CD4-positive, alpha-beta T cell (primary cell): ENCODE results near the gene OTUD5. TPM values are rescaled to one million over a fixed set of nuclear protein-coding genes. Genes with fewer than 3 reads are reported as not detected.

Experiments
- ATAC-seq: fragments of 200-7000 bp; cut with Tn5 transposase; one replicate; pipeline ENCODE4 v1.10.0; 2022; ENCODE audit warnings: mild to moderate bottlenecking; ENCODE audit not compliant: poor library complexity
- CTCF ChIA-PET: fragments of 350-600 bp; sonication (Branson Sonifier 250); formaldehyde crosslinking; loops from one replicate; lab custom pipeline; 2021; ENCODE audit warnings: antibody characterized with exemption, inconsistent platforms; lab: Charles Lee
- POLR2A ChIA-PET: fragments of 350-600 bp; sonication (Branson Sonifier 250); formaldehyde crosslinking; loops from one replicate; lab custom pipeline; 2021; ENCODE audit warnings: antibody characterized with exemption, inconsistent platforms; lab: Charles Lee
- DNase-seq, 14 experiments: peaks; one replicate each; pipeline ENCODE4 v3.0.0-alpha.2; 2013 to 2020; ENCODE audit warnings: mixed read lengths in 2 of 14
- H3K27ac ChIP-seq, 2 donors: one replicate each; pipeline versions ENCODE4 v1.5.1 to v1.7.0; 2013; ENCODE audit warnings: low read length in 2 of 2, low read depth in 1 of 2, mild to moderate bottlenecking in 1 of 2
- H3K27me3 ChIP-seq, 2 experiments: 1 replicate in 1 of 2; 2 replicates in 1 of 2; pipeline versions ENCODE4 v1.6.1 to v1.7.0; 2013; ENCODE audit warnings: low read length in 2 of 2, control low read depth in 1 of 2, mild to moderate bottlenecking in 1 of 2, moderate library complexity in 1 of 2; ENCODE audit not compliant: insufficient read depth in 2 of 2, control insufficient read depth in 1 of 2
- H3K36me3 ChIP-seq: one replicate; pipeline ENCODE4 v1.6.1; 2013; ENCODE audit warnings: low read length, control low read depth; ENCODE audit not compliant: insufficient read depth
- H3K4me1 ChIP-seq: one replicate; pipeline ENCODE4 v1.6.1; 2013; ENCODE audit warnings: low read length, control low read depth; ENCODE audit not compliant: insufficient read depth
- H3K4me3 ChIP-seq: one replicate; pipeline ENCODE4 v1.5.1; 2013; ENCODE audit warnings: mild to moderate bottlenecking, low read length, moderate library complexity
- H3K9me3 ChIP-seq, 2 experiments: 1 replicate in 1 of 2; 2 replicates in 1 of 2; pipeline versions ENCODE4 v1.6.1 to v1.7.0; 2013; ENCODE audit warnings: low read length in 2 of 2, mild to moderate bottlenecking in 2 of 2, control low read depth in 1 of 2, moderate library complexity in 1 of 2; ENCODE audit not compliant: control insufficient read depth in 1 of 2, insufficient read depth in 1 of 2
- H3K27ac Mint-ChIP-seq: one replicate; pipeline ENCODE4 v1.8.0; 2020; ENCODE audit warnings: mixed read lengths
- H3K27me3 Mint-ChIP-seq: one replicate; pipeline ENCODE4 v1.8.0; 2021; ENCODE audit warnings: mixed read lengths
- H3K36me3 Mint-ChIP-seq: one replicate; pipeline ENCODE4 v1.8.0; 2021; ENCODE audit warnings: low read depth, mixed read lengths
- H3K4me1 Mint-ChIP-seq: one replicate; pipeline ENCODE4 v1.8.0; 2021; ENCODE audit warnings: low read depth, mixed read lengths
- H3K4me3 Mint-ChIP-seq: one replicate; pipeline ENCODE4 v1.8.0; 2020; ENCODE audit warnings: mild to moderate bottlenecking, mixed read lengths
- H3K9me3 Mint-ChIP-seq: one replicate; pipeline ENCODE4 v1.8.0; 2020; ENCODE audit warnings: mixed read lengths
- intact Hi-C, 2 experiments: fragments of 100-400 bp; cut with DNase I in 1 of 2; cut with micrococcal nuclease in 1 of 2; formaldehyde crosslinking; loops; one replicate each; pipeline versions ENCODE4 v1.15.1 to v1.9.0; 2023 to 2025; cut with DNase I, micrococcal nuclease
- total RNA-seq, 174 experiments: library from RNA in 2 of 174; stranded (reverse) in 2 of 174; gene quantifications; one replicate each; pipeline ENCODE4 v1.2.3 and lab custom pipeline; 2021 to 2026
- TF ChIP-seq, protein P1 (sequence below): fragments of 200-600 bp; IDR thresholded peaks from one replicate; pipeline ENCODE4 v1.8.0; 2022; ENCODE audit warnings: antibody characterized with exemption, mild to moderate bottlenecking

OTUD5 gene
- total RNA-seq, 2 experiments from 2014 or later = 81.3 to 92.1 TPM

DNA sequence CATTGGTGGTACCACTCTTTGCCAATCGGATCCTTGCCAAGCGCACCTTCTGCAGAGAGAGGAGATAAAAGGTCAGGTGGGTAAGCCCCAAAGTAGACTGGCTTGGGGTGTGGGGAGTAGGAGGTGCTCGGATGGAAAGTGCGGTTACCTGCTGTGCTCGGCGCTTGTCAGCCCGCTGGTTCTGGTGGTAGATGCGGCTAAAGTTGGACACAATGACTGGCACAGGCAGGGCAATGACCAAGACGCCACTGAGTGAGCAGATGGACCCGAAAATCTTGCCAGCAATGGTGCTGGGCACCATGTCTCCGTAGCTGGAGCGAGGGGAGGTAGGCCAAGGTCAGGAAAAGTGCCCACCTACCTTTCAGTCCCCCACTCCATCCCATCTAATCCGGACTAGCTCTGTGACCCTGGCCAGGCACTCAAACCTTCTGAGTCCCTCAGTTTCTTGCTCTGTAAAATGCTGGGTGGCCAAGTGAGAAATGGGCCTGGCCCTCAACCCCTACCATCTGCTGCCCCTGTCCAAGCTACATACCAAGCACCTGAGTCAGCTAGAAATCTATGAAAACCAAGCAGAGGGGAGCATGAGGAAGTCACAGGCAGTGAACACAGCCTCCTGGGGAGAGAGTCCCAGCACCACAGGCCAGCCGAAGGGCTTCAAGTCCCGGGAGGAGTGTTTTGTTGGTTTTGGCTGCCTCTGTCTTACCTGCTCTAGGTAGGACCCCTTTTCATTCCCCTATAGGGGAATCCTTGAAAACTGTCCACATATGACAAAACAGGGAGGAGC, 9.6 kb upstream of the OTUD5 start:
- Mint-ChIP-seq H3K9me3 (no peaks in the 10 kb centered on the region), H3K27ac (no peak overlapping the region)

DNA sequence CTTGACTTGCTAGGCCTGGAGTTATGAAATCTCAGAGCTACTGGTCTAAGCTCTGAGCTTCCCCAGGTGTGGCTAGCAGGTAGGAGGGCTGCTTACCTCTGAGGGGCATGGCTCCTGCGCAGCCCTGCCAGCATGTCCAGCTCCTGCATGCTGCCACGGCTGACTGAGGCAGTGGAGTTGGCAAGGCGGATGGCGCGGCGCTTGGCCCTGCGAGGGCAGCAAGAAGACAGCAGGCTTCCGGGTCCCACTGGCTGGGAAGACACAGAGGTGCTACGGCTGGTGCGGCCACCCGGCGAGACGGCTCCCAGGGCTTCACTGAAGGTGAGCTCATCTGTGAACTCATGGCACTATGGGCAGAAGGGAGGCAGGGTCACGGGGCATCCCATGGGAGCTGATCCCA, 8.6 kb upstream of the OTUD5 start:
- H3K27ac Mint-ChIP-seq = no peak overlapping the region
- Histone ChIP-seq H3K4me3 (no peak overlapping the region), H3K36me3 (no peaks in the 10 kb centered on the region), H3K4me1 (peaks cover 2% of the 10 kb centered on the region), H3K9me3 (no peaks in the 10 kb centered on the region), H3K27me3 (no peaks in the 10 kb centered on the region), H3K27ac (no peak overlapping the region)
- no peak for DNase-seq
- ATAC-seq = no peak
- H3K4me1 Mint-ChIP-seq = no peaks in the 10 kb centered on the region
- ChIA-PET POLR2A (no interaction called here), CTCF (no interaction called here)
- no peak overlapping the region for H3K4me3 Mint-ChIP-seq
- no peaks in the 10 kb centered on the region for H3K27me3 Mint-ChIP-seq
- H3K9me3 Mint-ChIP-seq = no peaks in the 10 kb centered on the region
- intact Hi-C loops = no loop called here
- no peaks in the 10 kb centered on the region for H3K36me3 Mint-ChIP-seq
- TF ChIP-seq, protein P1, sequence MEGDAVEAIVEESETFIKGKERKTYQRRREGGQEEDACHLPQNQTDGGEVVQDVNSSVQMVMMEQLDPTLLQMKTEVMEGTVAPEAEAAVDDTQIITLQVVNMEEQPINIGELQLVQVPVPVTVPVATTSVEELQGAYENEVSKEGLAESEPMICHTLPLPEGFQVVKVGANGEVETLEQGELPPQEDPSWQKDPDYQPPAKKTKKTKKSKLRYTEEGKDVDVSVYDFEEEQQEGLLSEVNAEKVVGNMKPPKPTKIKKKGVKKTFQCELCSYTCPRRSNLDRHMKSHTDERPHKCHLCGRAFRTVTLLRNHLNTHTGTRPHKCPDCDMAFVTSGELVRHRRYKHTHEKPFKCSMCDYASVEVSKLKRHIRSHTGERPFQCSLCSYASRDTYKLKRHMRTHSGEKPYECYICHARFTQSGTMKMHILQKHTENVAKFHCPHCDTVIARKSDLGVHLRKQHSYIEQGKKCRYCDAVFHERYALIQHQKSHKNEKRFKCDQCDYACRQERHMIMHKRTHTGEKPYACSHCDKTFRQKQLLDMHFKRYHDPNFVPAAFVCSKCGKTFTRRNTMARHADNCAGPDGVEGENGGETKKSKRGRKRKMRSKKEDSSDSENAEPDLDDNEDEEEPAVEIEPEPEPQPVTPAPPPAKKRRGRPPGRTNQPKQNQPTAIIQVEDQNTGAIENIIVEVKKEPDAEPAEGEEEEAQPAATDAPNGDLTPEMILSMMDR = no peak

More for the DNA sequence above, 9.6 kb upstream of the OTUD5 start:
- ATAC-seq = no peak
- TF ChIP-seq, protein P1 = no peak
- Mint-ChIP-seq H3K4me3 (no peak overlapping the region), H3K4me1 (peaks cover 2% of the 10 kb centered on the region), H3K36me3 (no peaks in the 10 kb centered on the region), H3K27me3 (no peaks in the 10 kb centered on the region)
- POLR2A ChIA-PET = no interaction called here
- Histone ChIP-seq H3K27me3 (no peaks in the 10 kb centered on the region), H3K27ac (no peak overlapping the region), H3K36me3 (no peaks in the 10 kb centered on the region), H3K4me3 (no peak overlapping the region), H3K9me3 (no peaks in the 10 kb centered on the region), H3K4me1 (peaks cover 12% of the 10 kb centered on the region)
- CTCF ChIA-PET = no interaction called here
- intact Hi-C loops = no loop called here
- DNase-seq = no peak

DNA sequence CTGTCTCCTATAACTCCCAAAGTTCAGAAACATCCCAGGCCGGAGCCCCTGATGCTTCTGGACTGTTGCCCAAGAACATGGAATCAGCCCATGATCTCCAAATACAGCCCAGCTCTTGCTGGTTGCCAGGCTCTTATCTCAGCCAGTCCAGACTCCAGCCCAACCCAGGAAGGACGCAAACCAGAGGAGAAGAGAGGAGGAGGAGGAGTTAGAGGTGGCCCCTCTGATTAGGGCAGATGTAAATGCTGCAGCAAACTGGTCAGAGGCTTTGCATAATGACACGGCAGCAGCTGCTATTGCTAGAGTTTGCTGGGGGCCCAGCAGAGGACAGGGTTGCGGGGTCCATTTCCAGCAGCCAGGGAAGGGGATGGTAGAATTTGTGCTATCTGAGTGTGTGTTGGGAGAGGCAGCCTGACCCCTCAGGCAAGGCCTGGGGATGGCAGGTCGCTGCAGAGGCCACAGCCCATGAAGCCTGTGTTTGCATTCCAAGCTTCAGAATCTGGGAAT, 4.2 kb upstream of the OTUD5 start:
- Mint-ChIP-seq H3K9me3 (no peaks in the 10 kb centered on the region), H3K4me1 (peaks cover 19% of the 10 kb centered on the region), H3K27me3 (no peaks in the 10 kb centered on the region), H3K27ac (no peak overlapping the region), H3K36me3 (peaks cover 21% of the 10 kb centered on the region), H3K4me3 (no peak overlapping the region)
- ATAC-seq (no peak), DNase-seq (peak in 1 of 14 experiments; percentile 1)
- Histone ChIP-seq H3K27me3 (no peaks in the 10 kb centered on the region), H3K4me1 (peaks cover 19% of the 10 kb centered on the region), H3K9me3 (no peaks in the 10 kb centered on the region), H3K36me3 (no peaks in the 10 kb centered on the region), H3K4me3 (no peak overlapping the region), H3K27ac (no peak overlapping the region)
- CTCF ChIA-PET = no interaction called here
- POLR2A ChIA-PET = no interaction called here
- TF ChIP-seq, protein P1 = no peak
- intact Hi-C loops = no loop called here
